ENCODE data around the gene PTPRO.

The PTPRO gene

DNA sequence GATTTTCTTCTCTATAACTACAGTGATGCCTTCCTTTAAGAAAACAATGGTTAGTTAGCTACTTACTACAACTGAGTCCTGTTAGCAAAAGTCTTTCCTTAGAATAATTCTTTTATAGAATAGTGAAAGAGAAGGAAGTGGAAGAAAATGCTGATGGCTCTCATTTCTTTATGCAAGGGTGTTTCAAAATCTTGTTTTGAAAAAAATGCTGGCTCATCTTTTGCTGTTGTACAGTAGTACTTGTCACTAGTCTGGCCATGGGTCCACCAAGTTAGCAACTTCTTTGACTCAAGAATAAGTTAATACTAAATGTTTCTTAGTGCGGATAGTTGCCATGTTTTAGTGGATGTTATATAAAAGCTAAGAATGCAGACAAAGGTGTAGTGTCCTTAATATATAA is 225.4 kb downstream of the PTPRO start:
- peak overlapping the region; percentile 19 to 33 for H3K4me3 ChIP-seq
- intact Hi-C loops (cut with DNase I; ENCODE audit: low total_unique reads): no loop called here
- TF ChIP-seq, protein P1, sequence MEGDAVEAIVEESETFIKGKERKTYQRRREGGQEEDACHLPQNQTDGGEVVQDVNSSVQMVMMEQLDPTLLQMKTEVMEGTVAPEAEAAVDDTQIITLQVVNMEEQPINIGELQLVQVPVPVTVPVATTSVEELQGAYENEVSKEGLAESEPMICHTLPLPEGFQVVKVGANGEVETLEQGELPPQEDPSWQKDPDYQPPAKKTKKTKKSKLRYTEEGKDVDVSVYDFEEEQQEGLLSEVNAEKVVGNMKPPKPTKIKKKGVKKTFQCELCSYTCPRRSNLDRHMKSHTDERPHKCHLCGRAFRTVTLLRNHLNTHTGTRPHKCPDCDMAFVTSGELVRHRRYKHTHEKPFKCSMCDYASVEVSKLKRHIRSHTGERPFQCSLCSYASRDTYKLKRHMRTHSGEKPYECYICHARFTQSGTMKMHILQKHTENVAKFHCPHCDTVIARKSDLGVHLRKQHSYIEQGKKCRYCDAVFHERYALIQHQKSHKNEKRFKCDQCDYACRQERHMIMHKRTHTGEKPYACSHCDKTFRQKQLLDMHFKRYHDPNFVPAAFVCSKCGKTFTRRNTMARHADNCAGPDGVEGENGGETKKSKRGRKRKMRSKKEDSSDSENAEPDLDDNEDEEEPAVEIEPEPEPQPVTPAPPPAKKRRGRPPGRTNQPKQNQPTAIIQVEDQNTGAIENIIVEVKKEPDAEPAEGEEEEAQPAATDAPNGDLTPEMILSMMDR (IDR thresholded peaks at IDR 0.05): no peak
- no peaks in the 10 kb centered on the region for H3K27me3 ChIP-seq
- no peaks in the 10 kb centered on the region for H3K9me3 ChIP-seq
- no peak for DNase-seq
- H3K36me3 ChIP-seq: no peaks in the 10 kb centered on the region
- H3K4me1 ChIP-seq: peaks cover 0 to 52% (median 12%) of the 10 kb centered on the region in 4 donors
- H3K27ac ChIP-seq: peak overlapping the region in 1 of 2 donors; percentile 75

DNA sequence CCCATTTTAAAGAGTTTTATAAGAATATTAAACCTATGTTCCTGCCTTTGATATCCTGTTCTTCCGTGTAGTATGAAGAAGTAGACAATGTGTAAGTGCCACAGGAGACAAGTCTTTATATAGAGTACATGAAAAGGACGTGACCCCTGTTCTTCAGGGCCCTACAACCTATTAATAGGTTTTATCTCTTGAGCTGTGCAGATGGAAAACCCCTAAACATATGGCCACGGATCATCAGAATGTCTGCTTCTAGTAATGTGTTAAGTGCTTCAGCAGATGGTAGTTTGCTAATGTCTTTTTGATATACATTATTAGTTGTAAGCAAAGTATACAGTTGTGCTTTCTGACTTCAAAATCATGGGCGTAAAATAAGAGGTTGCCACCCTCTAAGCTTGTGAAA is 228.5 kb downstream of the PTPRO start:
- Histone ChIP-seq H3K36me3 (no peaks in the 10 kb centered on the region), H3K4me1 (peaks cover 0 to 31% (median 2%) of the 10 kb centered on the region in 4 donors), H3K9me3 (no peaks in the 10 kb centered on the region), H3K27me3 (no peaks in the 10 kb centered on the region), H3K4me3 (no peak overlapping the region), H3K27ac (no peak overlapping the region)
- no peak for DNase-seq
- intact Hi-C loops (cut with DNase I; ENCODE audit: low total_unique reads): no loop called here
- TF ChIP-seq, protein P1 (IDR thresholded peaks at IDR 0.05): no peak

DNA sequence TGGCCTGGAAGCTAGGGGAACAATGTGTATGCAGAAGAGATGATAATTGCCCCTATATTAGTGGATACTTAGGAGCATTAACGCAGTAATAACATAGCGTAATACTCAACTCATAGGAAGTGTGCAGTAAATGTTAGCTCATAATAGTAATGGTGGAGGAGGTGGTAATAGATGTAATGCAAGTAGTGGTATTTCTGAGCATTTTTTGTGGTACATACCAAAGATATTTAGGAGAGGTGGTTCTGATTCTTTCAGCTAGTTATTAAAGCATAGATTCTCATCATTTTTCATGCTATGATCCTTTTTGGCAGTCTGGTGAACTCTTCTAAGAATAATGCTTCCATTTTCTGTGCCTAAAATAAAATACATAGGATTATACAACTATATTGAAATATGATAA is 233.1 kb downstream of the PTPRO start:
- TF ChIP-seq, protein P1 (IDR thresholded peaks at IDR 0.05): no peak
- Histone ChIP-seq H3K36me3 (no peaks in the 10 kb centered on the region), H3K27me3 (no peaks in the 10 kb centered on the region), H3K4me3 (no peak overlapping the region), H3K27ac (no peak overlapping the region), H3K9me3 (no peaks in the 10 kb centered on the region), H3K4me1 (peaks cover 0 to 47% (median 12%) of the 10 kb centered on the region in 4 donors)
- DNase-seq: no peak
- intact Hi-C loops (cut with DNase I; ENCODE audit: low total_unique reads): no loop called here

DNA sequence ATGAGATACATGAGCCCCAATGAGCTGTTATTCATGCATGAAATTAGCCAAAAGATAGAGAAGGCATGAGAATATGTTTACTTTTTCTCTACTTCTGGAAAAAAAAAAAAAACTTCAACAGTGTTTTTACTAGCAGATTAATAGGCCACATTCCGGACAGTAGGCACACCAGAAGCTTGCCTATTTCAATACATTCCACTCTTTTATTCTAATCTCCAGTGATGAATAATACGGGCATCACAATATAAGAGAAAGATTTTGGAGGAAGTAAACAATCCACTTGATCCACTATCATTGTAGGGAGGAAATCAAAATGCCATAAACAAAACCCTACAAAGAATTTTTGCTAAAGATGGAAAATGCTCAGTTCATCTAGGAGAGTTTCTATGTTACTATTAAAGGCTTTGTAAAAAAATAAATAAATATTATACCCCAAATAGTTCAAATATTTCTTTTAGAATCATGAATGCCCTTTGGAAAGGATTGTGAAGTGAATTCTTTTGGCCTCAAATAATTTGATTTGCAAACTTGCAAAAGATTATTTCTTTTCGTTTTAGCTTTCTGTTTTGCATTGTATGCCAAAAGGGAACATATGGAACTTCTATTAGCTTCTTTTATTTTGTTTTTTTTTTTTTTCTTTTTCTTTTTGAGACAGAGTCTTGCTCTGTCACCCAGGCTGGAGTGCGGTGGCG is 234.2 kb downstream of the PTPRO start:
- H3K9me3 ChIP-seq: no peaks in the 10 kb centered on the region
- H3K27me3 ChIP-seq: no peaks in the 10 kb centered on the region
- DNase-seq: no peak
- intact Hi-C loops (cut with DNase I; ENCODE audit: low total_unique reads): no loop called here
- TF ChIP-seq, protein P1 (IDR thresholded peaks at IDR 0.05): no peak
- H3K4me1 ChIP-seq: peaks cover 0 to 47% (median 12%) of the 10 kb centered on the region in 4 donors
- no peak overlapping the region for H3K4me3 ChIP-seq
- H3K27ac ChIP-seq: peak overlapping the region; percentile 58 to 59
- H3K36me3 ChIP-seq: no peaks in the 10 kb centered on the region

DNA sequence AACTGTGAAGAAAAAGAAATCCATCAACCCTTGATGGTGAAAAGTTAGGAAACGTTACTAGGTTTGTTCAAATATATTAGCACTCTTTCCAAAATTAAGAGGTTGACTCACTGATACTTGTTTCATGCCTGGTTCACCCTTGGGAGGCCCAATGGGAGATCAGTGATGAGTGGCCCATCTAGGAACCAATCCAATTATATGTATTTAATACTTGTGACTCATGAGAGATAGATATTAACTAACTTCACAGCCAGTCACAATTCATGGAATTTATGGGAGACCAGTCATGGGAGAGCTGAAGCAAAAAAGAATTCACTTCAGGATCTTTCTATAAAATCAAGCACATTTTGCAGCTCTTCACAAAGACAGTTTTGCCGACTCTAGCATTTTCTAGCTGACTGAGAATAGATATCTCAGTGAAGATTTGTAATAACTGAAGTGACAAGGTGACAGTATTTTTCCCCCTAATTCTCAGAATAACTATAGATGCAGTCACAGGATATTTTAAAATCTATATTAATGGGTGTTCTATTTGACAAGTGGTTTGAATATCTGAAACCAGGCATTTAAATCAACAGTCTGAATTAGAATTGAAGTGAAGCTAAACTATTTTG is 236.7 kb downstream of the PTPRO start:
- no peaks in the 10 kb centered on the region for H3K27me3 ChIP-seq
- TF ChIP-seq, protein P1 (IDR thresholded peaks at IDR 0.05): no peak
- DNase-seq: no peak
- intact Hi-C loops (cut with DNase I; ENCODE audit: low total_unique reads): no loop called here
- H3K4me3 ChIP-seq: no peak overlapping the region
- peak overlapping the region; percentile 58 to 59 for H3K27ac ChIP-seq
- peaks cover 0 to 63% (median 14%) of the 10 kb centered on the region in 4 donors for H3K4me1 ChIP-seq
- no peaks in the 10 kb centered on the region for H3K36me3 ChIP-seq
- no peaks in the 10 kb centered on the region for H3K9me3 ChIP-seq
